WTC11 (cell line): Measurements from ENCODE around the gene SMIM28. TPM values are rescaled to one million over a fixed set of nuclear protein-coding genes. Genes with fewer than 3 reads are reported as not detected.

Experiments used
- ATAC-seq: fragments of 200-7000 bp; cut with Tn5 transposase; 2 replicates; pipeline ENCODE4 v1.10.0; 2021; ENCODE audit warnings: mild to moderate bottlenecking, moderate library complexity
- CTCF ChIA-PET: fragments of 300-600 bp; sonication (Branson Sonifier 250); formaldehyde crosslinking; loops from one replicate; lab custom pipeline; 2021; ENCODE audit warnings: antibody characterized with exemption; lab: Charles Lee
- POLR2A ChIA-PET: fragments of 350-600 bp; sonication (Branson Sonifier 250); formaldehyde crosslinking; loops from one replicate; lab custom pipeline; 2021; ENCODE audit warnings: antibody characterized with exemption; lab: Charles Lee
- DNase-seq: peaks from one replicate; pipeline ENCODE4 v3.0.0; 2021; ENCODE audit warnings: low spot score
- H3K27ac Mint-ChIP-seq: 2 replicates; pipeline ENCODE4 v1.8.0; 2021; ENCODE audit warnings: mixed read lengths
- H3K27me3 Mint-ChIP-seq: 2 replicates; pipeline ENCODE4 v1.8.0; 2021; ENCODE audit warnings: low read depth, mild to moderate bottlenecking, moderate library complexity, mixed read lengths
- H3K36me3 Mint-ChIP-seq: 2 replicates; pipeline ENCODE4 v1.8.0; 2021; ENCODE audit warnings: mixed read lengths
- H3K4me1 Mint-ChIP-seq: 2 replicates; pipeline ENCODE4 v1.8.0; 2022; ENCODE audit warnings: mixed read lengths
- H3K4me3 Mint-ChIP-seq: 2 replicates; pipeline ENCODE4 v1.8.0; 2021; ENCODE audit warnings: mild to moderate bottlenecking, moderate library complexity, mixed read lengths
- H3K9me3 Mint-ChIP-seq: 2 replicates; pipeline ENCODE4 v1.8.0; 2021; ENCODE audit warnings: mixed read lengths
- EMX1 ChIP-seq: fragments of 250-450 bp; sonication (Bioruptor Pico); IDR thresholded peaks from 2 replicates; pipeline ENCODE4 v1.8.0; 2021; ENCODE audit warnings: mild to moderate bottlenecking
- FOXK1 ChIP-seq: sonication (generic); formaldehyde crosslinking; IDR thresholded peaks from 2 replicates; pipeline ENCODE4 v1.8.0; 2022; ENCODE audit warnings: mild to moderate bottlenecking, moderate library complexity, missing genetic modification reagents
- GRHL2 ChIP-seq: fragments of 250-450 bp; sonication (Bioruptor Pico); IDR thresholded peaks from 2 replicates; pipeline ENCODE4 v1.8.0; 2022; ENCODE audit warnings: mild to moderate bottlenecking, moderate library complexity; ENCODE audit not compliant: insufficient replicate concordance, severe bottlenecking
- GTF2I ChIP-seq: fragments of 250-450 bp; sonication (Bioruptor Pico); conservative IDR thresholded peaks from 2 replicates; pipeline ENCODE4 v1.4.0; 2021; ENCODE audit warnings: mild to moderate bottlenecking
- JAZF1 ChIP-seq: fragments of 250-450 bp; sonication (Bioruptor Pico); IDR thresholded peaks from 2 replicates; pipeline ENCODE4 v1.9.0; 2021; ENCODE audit warnings: moderate library complexity, mild to moderate bottlenecking, inconsistent platforms
- KAT7 ChIP-seq: sonication (generic); formaldehyde crosslinking; IDR thresholded peaks from 2 replicates; pipeline ENCODE4 v1.8.1; 2023; ENCODE audit warnings: missing genetic modification reagents, mild to moderate bottlenecking, borderline replicate concordance
- NFATC4 ChIP-seq: fragments of 250-450 bp; sonication (Bioruptor Pico); IDR thresholded peaks from 2 replicates; pipeline ENCODE4 v1.9.0; 2021; ENCODE audit warnings: mild to moderate bottlenecking
- NFYB ChIP-seq: sonication (generic); formaldehyde crosslinking; conservative IDR thresholded peaks from 2 replicates; pipeline ENCODE4 v1.8.0; 2022; ENCODE audit warnings: low read depth, missing genetic modification reagents
- NR2C2 ChIP-seq: sonication (generic); formaldehyde crosslinking; IDR thresholded peaks from 2 replicates; pipeline ENCODE4 v1.8.0; 2022; ENCODE audit warnings: mild to moderate bottlenecking, missing genetic modification reagents
- SMAD3 ChIP-seq: sonication (generic); formaldehyde crosslinking; IDR thresholded peaks from 2 replicates; pipeline ENCODE4 v1.8.0; 2022; ENCODE audit warnings: missing genetic modification reagents, mild to moderate bottlenecking, borderline replicate concordance
- TP53 ChIP-seq: sonication (generic); formaldehyde crosslinking; IDR thresholded peaks from 2 replicates; pipeline ENCODE4 v1.8.1; 2023; ENCODE audit warnings: mild to moderate bottlenecking, missing genetic modification reagents
- ZNF671 ChIP-seq: fragments of 250-450 bp; sonication (Bioruptor Pico); IDR thresholded peaks from 2 replicates; pipeline ENCODE4 v1.8.0; 2021; ENCODE audit warnings: mild to moderate bottlenecking
- total RNA-seq: library from RNA; stranded (reverse); gene quantifications from 3 replicates; pipeline ENCODE4 v1.2.3, GENCODE V29; 2021
- TF ChIP-seq, protein P1 (sequence below): fragments of 250-450 bp; sonication (Bioruptor Pico); IDR thresholded peaks from 2 replicates; pipeline ENCODE4 v1.9.0; 2021; ENCODE audit warnings: moderate library complexity, mild to moderate bottlenecking, inconsistent platforms, borderline replicate concordance
- TF ChIP-seq, protein P2 (sequence below): sonication (generic); formaldehyde crosslinking; IDR thresholded peaks from 2 replicates; pipeline ENCODE4 v1.8.1; 2022; ENCODE audit warnings: low read depth, missing genetic modification reagents, borderline replicate concordance
- TF ChIP-seq, protein P3 (sequence below): sonication (generic); formaldehyde crosslinking; IDR thresholded peaks from 2 replicates; pipeline ENCODE4 v1.8.0; 2022; ENCODE audit warnings: mild to moderate bottlenecking, missing genetic modification reagents
- TF ChIP-seq, protein P4 (sequence below): sonication (generic); formaldehyde crosslinking; conservative IDR thresholded peaks from 2 replicates; pipeline ENCODE4 v1.8.1; 2022; ENCODE audit warnings: mild to moderate bottlenecking, missing genetic modification reagents
- TF ChIP-seq, protein P5 (sequence below): sonication (generic); formaldehyde crosslinking; IDR thresholded peaks from 2 replicates; pipeline ENCODE4 v1.8.1; 2023; ENCODE audit warnings: mild to moderate bottlenecking, missing genetic modification reagents
- TF ChIP-seq, protein P6 (sequence below): sonication (generic); formaldehyde crosslinking; IDR thresholded peaks from 2 replicates; pipeline ENCODE4 v1.8.0; 2023; ENCODE audit warnings: mild to moderate bottlenecking, missing genetic modification reagents
- TF ChIP-seq, protein P7 (sequence below): fragments of 250-450 bp; sonication (Bioruptor Pico); IDR thresholded peaks from 2 replicates; pipeline ENCODE4 v2.1.2; 2022; ENCODE audit warnings: mild to moderate bottlenecking, moderate library complexity
- TF ChIP-seq, protein P8 (sequence below): sonication (generic); formaldehyde crosslinking; IDR thresholded peaks from 2 replicates; pipeline ENCODE4 v1.8.1; 2023; ENCODE audit warnings: mild to moderate bottlenecking, missing genetic modification reagents, borderline replicate concordance

SMIM28 gene
- total RNA-seq, 1 experiment from 2014 or later: not detected

DNA sequence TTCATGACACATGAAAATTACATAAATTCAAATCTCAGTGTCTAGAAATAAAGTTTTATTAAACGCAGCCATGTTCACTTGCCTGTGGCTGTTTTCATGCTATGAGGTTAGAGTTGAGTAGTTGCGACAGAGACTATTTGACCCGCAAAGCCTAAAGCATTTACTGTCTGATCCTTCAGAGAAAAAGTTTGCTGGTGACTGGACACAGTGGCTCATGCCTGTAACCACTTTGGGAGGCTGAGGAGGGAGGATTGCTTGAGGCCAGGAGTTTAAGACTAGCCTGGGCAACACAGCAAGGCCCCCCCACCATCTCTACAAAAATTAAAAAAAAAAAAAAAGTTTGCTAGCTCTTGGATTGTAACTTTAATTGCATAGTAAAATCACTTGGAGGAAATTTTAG, 9.2 kb downstream of the SMIM28 start:
- H3K9me3 Mint-ChIP-seq: no peaks in the 10 kb centered on the region
- H3K36me3 Mint-ChIP-seq: no peaks in the 10 kb centered on the region
- POLR2A ChIA-PET: no interaction called here
- H3K4me3 Mint-ChIP-seq: no peak overlapping the region
- no peaks in the 10 kb centered on the region for H3K27me3 Mint-ChIP-seq
- no peak for DNase-seq
- peaks cover 39% of the 10 kb centered on the region for H3K4me1 Mint-ChIP-seq
- no peak for TF ChIP-seq SMAD3 (CRISPR knock-in tag)
- TF ChIP-seq FOXK1 (CRISPR knock-in tag): no peak
- no peak for TF ChIP-seq NFYB (CRISPR knock-in tag)
- no peak for TF ChIP-seq GRHL2 (CRISPR knock-in tag)
- TF ChIP-seq, protein P1, sequence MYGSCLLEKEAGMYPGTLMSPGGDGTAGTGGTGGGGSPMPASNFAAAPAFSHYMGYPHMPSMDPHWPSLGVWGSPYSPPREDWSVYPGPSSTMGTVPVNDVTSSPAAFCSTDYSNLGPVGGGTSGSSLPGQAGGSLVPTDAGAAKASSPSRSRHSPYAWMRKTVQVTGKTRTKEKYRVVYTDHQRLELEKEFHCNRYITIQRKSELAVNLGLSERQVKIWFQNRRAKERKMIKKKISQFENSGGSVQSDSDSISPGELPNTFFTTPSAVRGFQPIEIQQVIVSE (CRISPR knock-in tag): no peak
- TF ChIP-seq, protein P2, sequence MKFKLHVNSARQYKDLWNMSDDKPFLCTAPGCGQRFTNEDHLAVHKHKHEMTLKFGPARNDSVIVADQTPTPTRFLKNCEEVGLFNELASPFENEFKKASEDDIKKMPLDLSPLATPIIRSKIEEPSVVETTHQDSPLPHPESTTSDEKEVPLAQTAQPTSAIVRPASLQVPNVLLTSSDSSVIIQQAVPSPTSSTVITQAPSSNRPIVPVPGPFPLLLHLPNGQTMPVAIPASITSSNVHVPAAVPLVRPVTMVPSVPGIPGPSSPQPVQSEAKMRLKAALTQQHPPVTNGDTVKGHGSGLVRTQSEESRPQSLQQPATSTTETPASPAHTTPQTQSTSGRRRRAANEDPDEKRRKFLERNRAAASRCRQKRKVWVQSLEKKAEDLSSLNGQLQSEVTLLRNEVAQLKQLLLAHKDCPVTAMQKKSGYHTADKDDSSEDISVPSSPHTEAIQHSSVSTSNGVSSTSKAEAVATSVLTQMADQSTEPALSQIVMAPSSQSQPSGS: no peak
- TF ChIP-seq, protein P3, sequence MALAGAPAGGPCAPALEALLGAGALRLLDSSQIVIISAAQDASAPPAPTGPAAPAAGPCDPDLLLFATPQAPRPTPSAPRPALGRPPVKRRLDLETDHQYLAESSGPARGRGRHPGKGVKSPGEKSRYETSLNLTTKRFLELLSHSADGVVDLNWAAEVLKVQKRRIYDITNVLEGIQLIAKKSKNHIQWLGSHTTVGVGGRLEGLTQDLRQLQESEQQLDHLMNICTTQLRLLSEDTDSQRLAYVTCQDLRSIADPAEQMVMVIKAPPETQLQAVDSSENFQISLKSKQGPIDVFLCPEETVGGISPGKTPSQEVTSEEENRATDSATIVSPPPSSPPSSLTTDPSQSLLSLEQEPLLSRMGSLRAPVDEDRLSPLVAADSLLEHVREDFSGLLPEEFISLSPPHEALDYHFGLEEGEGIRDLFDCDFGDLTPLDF (CRISPR knock-in tag): no peak
- no peak for TF ChIP-seq EMX1 (CRISPR knock-in tag)
- TF ChIP-seq GTF2I: no peak
- TF ChIP-seq NFATC4 (CRISPR knock-in tag): no peak
- TF ChIP-seq, protein P4, sequence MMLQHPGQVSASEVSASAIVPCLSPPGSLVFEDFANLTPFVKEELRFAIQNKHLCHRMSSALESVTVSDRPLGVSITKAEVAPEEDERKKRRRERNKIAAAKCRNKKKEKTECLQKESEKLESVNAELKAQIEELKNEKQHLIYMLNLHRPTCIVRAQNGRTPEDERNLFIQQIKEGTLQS (CRISPR knock-in tag): no peak
- TF ChIP-seq, protein P5, sequence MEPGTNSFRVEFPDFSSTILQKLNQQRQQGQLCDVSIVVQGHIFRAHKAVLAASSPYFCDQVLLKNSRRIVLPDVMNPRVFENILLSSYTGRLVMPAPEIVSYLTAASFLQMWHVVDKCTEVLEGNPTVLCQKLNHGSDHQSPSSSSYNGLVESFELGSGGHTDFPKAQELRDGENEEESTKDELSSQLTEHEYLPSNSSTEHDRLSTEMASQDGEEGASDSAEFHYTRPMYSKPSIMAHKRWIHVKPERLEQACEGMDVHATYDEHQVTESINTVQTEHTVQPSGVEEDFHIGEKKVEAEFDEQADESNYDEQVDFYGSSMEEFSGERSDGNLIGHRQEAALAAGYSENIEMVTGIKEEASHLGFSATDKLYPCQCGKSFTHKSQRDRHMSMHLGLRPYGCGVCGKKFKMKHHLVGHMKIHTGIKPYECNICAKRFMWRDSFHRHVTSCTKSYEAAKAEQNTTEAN: no peak
- TF ChIP-seq, protein P6, sequence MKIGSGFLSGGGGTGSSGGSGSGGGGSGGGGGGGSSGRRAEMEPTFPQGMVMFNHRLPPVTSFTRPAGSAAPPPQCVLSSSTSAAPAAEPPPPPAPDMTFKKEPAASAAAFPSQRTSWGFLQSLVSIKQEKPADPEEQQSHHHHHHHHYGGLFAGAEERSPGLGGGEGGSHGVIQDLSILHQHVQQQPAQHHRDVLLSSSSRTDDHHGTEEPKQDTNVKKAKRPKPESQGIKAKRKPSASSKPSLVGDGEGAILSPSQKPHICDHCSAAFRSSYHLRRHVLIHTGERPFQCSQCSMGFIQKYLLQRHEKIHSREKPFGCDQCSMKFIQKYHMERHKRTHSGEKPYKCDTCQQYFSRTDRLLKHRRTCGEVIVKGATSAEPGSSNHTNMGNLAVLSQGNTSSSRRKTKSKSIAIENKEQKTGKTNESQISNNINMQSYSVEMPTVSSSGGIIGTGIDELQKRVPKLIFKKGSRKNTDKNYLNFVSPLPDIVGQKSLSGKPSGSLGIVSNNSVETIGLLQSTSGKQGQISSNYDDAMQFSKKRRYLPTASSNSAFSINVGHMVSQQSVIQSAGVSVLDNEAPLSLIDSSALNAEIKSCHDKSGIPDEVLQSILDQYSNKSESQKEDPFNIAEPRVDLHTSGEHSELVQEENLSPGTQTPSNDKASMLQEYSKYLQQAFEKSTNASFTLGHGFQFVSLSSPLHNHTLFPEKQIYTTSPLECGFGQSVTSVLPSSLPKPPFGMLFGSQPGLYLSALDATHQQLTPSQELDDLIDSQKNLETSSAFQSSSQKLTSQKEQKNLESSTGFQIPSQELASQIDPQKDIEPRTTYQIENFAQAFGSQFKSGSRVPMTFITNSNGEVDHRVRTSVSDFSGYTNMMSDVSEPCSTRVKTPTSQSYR: no peak
- TF ChIP-seq, all 79 proteins: peak for 0
- no peak for ATAC-seq
- H3K27ac Mint-ChIP-seq: no peak overlapping the region
- CTCF ChIA-PET: interaction anchor here (0.6 to 1.8 kb wide), 2 partner anchors 8 to 274 kb away, joined by 3 to 4 read pairs; no protein-coding TSS in a partner anchor

DNA sequence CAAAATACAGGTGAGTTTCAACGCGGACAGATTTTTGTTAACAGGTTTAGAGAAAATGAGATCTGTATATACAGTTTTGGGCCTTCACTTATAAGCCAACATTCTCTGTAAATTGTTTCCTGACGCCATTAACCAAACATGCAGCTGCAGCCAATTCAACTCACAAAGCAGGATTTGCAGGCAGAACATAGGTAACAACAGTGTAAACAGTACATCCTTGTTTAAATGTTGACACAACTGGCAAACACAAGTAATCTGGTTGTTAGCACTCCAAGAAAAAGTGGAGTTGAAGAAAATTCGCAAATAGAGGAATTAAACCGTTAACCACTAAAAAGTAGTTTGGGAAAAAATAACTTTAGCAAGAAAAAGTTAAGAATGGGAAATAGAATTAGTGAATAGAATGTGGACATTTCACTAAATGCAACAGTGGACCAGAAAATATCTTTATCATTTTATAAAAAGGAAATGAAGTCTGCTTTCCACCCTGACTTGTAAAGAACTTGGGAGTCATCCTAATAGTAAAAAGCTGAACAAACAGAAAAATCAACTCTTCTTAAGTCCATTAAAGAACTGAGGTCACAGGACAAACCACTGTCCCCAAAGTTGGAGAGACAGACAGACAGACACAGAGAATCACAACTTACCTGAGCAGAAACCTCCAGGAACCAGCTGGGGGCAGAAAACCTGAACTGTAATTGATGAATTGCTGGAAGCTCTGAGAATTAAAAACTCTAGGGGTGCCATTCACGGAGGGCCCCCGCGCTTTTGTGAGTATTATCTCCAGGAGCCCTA, 10.1 kb downstream of the SMIM28 start:
- H3K4me3 Mint-ChIP-seq: no peak overlapping the region
- ChIA-PET CTCF (interaction anchor here (1.2 to 1.7 kb wide), 3 partner anchors 15 to 49 kb away, joined by 3 to 5 read pairs (median 4); partner anchors contain the start of gene HEBP2), POLR2A (no interaction called here)
- H3K36me3 Mint-ChIP-seq: no peaks in the 10 kb centered on the region
- peak; percentile 34 for ATAC-seq
- peaks cover 35% of the 10 kb centered on the region for H3K4me1 Mint-ChIP-seq
- H3K27ac Mint-ChIP-seq: peak overlapping the region; percentile 59; the same call in 1 of the 2 replicates
- no peak for DNase-seq
- no peaks in the 10 kb centered on the region for H3K27me3 Mint-ChIP-seq
- H3K9me3 Mint-ChIP-seq: no peaks in the 10 kb centered on the region
- TF ChIP-seq, protein P7, sequence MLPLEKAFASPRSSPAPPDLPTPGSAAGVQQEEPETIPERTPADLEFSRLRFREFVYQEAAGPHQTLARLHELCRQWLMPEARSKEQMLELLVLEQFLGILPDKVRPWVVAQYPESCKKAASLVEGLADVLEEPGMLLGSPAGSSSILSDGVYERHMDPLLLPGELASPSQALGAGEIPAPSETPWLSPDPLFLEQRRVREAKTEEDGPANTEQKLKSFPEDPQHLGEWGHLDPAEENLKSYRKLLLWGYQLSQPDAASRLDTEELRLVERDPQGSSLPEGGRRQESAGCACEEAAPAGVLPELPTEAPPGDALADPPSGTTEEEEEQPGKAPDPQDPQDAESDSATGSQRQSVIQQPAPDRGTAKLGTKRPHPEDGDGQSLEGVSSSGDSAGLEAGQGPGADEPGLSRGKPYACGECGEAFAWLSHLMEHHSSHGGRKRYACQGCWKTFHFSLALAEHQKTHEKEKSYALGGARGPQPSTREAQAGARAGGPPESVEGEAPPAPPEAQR (CRISPR knock-in tag): no peak
- TF ChIP-seq, protein P8, sequence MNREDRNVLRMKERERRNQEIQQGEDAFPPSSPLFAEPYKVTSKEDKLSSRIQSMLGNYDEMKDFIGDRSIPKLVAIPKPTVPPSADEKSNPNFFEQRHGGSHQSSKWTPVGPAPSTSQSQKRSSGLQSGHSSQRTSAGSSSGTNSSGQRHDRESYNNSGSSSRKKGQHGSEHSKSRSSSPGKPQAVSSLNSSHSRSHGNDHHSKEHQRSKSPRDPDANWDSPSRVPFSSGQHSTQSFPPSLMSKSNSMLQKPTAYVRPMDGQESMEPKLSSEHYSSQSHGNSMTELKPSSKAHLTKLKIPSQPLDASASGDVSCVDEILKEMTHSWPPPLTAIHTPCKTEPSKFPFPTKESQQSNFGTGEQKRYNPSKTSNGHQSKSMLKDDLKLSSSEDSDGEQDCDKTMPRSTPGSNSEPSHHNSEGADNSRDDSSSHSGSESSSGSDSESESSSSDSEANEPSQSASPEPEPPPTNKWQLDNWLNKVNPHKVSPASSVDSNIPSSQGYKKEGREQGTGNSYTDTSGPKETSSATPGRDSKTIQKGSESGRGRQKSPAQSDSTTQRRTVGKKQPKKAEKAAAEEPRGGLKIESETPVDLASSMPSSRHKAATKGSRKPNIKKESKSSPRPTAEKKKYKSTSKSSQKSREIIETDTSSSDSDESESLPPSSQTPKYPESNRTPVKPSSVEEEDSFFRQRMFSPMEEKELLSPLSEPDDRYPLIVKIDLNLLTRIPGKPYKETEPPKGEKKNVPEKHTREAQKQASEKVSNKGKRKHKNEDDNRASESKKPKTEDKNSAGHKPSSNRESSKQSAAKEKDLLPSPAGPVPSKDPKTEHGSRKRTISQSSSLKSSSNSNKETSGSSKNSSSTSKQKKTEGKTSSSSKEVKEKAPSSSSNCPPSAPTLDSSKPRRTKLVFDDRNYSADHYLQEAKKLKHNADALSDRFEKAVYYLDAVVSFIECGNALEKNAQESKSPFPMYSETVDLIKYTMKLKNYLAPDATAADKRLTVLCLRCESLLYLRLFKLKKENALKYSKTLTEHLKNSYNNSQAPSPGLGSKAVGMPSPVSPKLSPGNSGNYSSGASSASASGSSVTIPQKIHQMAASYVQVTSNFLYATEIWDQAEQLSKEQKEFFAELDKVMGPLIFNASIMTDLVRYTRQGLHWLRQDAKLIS: no peak
- TF ChIP-seq JAZF1 (CRISPR knock-in tag) (no peak), ZNF671 (CRISPR knock-in tag) (no peak), FOXK1 (CRISPR knock-in tag) (no peak), TP53 (CRISPR knock-in tag) (no peak), NR2C2 (CRISPR knock-in tag) (no peak), KAT7 (CRISPR knock-in tag) (no peak)
